Epithelial cell of prostate (primary cell): Measurements from ENCODE around the gene STX18.

Experiments used
- DNase-seq: peaks from one replicate; pipeline ENCODE4 v3.0.0-alpha.2; 2011; ENCODE audit warnings: low read depth, low spot score
- H3K27ac ChIP-seq: fragments of 450-650 bp; 2 replicates; pipeline ENCODE4 v1.5.1; 2017; ENCODE audit warnings: mild to moderate bottlenecking

Gene STX18

GRCh38 chr4:4388836-4389575 lies 152.8 kb downstream of the STX18 start:
- H3K27ac ChIP-seq: no peak overlapping the region
- DNase-seq: no peak

DNA sequence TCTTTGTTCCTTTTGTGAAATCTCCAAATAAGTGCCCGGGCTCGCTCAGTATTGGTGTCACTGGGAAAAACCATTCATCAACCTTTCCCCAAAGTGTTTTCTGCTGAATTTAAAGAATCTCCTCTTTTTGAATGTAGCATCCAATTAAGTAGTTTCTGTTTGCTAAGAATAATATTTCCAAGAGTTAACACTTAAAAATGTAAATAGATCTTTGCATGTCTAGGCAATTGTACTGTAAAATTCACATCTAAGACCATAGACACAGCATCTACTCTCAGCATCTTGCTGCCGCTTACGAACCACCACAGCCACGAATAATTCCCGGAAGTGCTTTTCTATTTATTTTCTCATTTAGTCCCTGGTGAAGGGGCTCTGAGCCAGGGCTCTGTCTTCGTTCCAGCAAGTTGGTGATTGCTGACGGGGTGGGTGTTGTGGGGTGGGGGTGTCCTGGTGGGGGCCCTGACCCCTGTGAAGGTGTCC lies 153.5 kb downstream of the STX18 start:
- DNase-seq: no peak
- no peak overlapping the region for H3K27ac ChIP-seq

GRCh38 chr4:4387531-4388310 lies 154.1 kb downstream of the STX18 start:
- no peak for DNase-seq

DNA sequence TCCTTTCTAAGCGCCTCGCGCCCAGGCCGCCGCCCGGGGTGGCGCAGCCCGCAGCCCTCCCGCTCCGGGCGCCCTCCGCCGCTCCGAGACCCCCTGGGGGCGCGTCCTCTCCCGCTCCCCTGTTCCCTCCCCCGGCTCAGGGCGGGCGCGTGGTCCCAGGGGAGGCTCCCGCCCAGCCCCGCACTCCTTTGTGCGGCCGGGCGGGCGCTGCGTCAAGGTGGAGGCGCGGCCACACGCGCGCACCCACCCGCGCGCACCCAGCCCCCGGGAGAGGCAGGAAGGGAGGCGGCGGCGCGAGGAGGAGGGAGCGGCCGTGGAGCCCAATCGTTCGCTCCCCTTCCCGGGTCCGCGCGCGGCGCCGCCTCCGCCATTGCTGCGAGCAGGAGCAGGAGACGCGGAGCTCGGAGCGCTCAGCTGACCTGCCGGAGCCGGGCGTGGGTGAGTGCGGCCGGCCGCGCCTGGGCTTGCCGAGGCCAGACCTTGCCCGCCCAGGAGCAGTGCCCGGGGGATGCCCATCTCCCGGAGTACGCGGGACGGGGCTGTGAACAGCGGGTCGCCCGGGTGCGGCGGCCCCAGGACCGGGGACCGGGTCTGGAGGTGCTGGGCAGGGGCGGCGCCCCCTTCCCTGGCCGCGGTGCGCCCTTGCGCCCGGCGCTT lies 155.0 kb downstream of the STX18 start, which contains the start of gene NSG1:
Gene NSG1 (plus strand): TSS at position 367 of the 657 bp plus-strand sequence. CDS start 528 bp downstream, outside the sequence.
- DNase-seq: peak; percentile 14
- no peak within 1 kb of the TSS for H3K27ac ChIP-seq

More at GRCh38 chr4:4387531-4388310, 154.1 kb downstream of the STX18 start:
- H3K27ac ChIP-seq: no peak overlapping the region

DNA sequence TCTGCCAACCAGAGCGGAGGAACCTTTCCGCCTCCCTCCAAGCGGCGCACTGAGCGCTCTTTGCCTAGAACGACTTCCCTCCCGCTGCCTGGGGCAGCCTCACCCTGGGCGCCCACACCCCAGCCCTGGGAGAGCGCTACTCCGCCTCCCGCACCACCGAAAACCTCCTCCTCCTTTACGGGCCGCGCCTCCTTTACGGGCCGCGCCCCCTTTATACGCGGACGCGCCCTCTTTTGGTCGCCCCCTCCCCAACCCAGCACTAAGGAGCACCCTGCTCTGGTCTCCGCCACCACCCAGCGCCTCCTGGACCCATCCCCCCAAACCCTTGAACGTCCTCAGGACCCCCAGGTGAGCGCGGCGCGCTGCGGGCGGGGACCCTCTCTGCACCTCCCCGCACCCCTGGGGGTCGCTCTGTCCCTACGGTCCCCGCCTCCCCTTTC lies 155.5 kb downstream of the STX18 start:
- DNase-seq: no peak
- no peak overlapping the region for H3K27ac ChIP-seq

DNA sequence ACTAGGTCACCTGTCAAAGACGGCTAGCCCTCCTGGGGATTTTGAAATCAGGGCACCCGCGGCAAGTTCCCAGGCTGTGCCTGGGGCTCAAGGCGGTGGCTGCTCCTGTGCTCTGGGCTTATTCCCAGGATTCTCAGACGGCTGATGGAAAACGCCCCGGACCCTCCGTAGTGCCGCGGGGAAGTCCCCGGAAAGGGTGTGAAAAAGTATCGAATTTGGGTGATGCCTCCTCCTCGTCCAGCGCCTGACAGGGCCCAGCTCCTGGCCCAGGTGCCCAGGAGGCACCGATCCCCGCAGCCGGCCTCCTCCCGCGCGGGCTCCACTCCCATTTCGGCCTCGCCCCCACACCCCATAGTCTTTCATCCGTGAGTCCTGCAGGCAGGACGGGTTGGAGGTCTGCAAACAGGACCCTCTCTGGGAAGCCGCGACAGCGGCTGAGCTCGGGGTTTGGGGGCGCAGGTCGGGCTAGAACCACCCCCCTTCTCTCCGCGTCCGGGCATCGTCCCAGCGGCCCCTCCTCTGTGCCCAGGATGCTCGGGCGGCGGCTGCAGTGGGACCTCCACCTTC lies 156.0 kb downstream of the STX18 start:
- DNase-seq: no peak
- H3K27ac ChIP-seq: no peak overlapping the region

DNA sequence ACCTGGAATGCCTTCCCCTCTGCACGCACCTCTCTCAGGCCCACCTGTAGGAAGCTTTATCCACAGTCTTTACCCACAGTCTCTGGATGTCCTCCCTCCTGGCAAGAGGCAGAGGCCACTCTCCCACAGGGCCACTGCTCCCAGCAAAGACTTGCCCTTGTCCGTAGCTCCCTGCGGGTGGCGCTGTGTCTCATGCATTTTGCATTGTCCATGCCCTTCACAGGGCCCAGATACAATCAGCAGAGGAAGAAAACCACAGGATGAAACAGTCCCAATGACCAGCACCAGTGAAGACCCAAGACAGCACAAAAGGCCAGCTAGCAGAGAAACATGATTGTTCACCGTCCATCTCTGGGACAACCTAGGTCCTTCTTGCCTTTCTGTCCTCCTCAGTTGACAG lies 157.0 kb downstream of the STX18 start:
- no peak overlapping the region for H3K27ac ChIP-seq
- no peak for DNase-seq

DNA sequence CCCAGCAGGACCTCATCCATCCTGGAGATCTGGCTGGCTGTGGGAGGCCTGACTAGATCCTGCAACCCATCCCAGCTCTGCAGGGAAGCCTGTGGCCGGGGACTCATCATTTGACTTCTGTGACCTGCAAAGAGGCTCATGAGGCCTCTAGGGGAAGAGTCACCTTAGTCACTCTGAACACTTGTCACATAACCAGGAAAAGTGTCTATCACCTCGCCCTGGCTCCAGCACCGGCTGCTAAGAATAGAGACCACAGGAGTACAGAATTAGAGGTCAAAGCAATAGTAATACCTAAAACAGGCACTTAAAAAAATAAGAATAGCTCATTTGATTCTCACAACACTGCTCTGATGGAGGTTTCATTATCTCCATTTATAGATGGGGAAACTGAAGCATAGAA lies 158.8 kb downstream of the STX18 start:
- no peak overlapping the region for H3K27ac ChIP-seq
- DNase-seq: no peak

GRCh38 chr4:4379540-4380087 lies 162.2 kb downstream of the STX18 start:
- DNase-seq: no peak
- H3K27ac ChIP-seq: no peak overlapping the region

- DNase-seq: no peak
Measured at GRCh38 chr4:4377732-4378460, 164.0 kb downstream of the STX18 start.

GRCh38 chr4:4377191-4377590 lies 164.7 kb downstream of the STX18 start:
- DNase-seq: no peak
- no peak overlapping the region for H3K27ac ChIP-seq

More at GRCh38 chr4:4377732-4378460, 164.0 kb downstream of the STX18 start:
- H3K27ac ChIP-seq: no peak overlapping the region

DNA sequence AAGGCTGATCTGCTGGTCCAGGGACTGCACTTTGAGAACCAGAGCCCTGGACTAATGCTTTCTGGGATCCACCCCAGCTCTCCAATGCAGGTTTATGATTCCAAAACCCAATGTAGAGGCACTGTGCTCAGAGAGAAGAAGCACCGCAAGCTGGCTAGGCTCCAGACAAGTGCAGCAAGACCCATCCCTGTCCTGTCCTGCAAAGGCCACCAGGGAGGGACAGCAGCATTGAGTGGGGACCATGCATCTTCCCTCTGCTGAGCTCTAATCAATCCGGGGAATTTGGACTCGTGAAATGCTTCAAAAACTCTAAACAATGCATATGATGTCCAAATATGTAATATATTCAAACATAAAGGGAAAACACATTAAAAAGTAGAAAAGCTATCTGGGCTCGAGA lies 165.8 kb downstream of the STX18 start:
- H3K27ac ChIP-seq: no peak overlapping the region
- no peak for DNase-seq

DNA sequence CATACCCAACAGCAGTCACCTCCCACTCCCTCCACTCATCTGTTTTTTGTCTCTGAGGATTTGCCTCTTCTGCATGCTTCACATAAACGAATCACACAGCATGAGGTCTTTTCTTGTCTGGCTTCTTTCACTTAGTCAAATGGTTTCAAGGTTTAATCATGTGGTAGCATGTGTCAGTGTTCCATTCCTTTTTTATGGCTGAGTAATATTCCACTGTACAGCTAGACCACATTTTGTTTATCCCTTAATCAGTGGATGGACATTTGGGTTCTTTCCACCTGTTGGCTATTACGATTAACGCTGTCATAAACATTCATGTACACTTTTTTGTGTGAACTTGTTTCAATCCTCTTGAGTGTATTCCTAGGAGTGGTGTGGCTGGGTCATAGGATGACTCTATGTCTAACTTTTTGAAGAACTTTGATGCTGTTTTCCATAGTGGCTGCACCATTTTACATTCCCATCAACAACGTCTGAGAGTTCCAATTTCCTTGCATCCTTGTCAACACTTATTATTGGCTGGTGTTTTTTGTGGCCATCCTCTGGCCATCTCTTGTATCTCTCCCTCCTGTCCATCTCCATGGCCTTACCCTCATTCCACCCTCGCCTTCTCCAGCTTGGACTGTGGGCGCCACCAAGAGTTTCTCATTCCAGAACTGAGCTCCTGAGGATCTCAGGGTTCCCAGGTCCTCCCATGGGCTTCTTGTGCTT lies 167.3 kb downstream of the STX18 start:
- no peak overlapping the region for H3K27ac ChIP-seq

More for the DNA sequence above, 167.3 kb downstream of the STX18 start:
- DNase-seq: no peak
